SH-SY5Y (cell line): Measurements from ENCODE around the gene CBX4.

Experiments
- GATA2 ChIP-seq: IDR thresholded peaks from 2 replicates; pipeline ENCODE4 v1.6.1; 2011; ENCODE audit warnings: mild to moderate bottlenecking, low read depth, low read length
- GATA3 ChIP-seq: IDR thresholded peaks from 2 replicates; pipeline ENCODE4 v1.6.1; 2011; ENCODE audit warnings: low read depth, mild to moderate bottlenecking, low read length, moderate library complexity

DNA sequence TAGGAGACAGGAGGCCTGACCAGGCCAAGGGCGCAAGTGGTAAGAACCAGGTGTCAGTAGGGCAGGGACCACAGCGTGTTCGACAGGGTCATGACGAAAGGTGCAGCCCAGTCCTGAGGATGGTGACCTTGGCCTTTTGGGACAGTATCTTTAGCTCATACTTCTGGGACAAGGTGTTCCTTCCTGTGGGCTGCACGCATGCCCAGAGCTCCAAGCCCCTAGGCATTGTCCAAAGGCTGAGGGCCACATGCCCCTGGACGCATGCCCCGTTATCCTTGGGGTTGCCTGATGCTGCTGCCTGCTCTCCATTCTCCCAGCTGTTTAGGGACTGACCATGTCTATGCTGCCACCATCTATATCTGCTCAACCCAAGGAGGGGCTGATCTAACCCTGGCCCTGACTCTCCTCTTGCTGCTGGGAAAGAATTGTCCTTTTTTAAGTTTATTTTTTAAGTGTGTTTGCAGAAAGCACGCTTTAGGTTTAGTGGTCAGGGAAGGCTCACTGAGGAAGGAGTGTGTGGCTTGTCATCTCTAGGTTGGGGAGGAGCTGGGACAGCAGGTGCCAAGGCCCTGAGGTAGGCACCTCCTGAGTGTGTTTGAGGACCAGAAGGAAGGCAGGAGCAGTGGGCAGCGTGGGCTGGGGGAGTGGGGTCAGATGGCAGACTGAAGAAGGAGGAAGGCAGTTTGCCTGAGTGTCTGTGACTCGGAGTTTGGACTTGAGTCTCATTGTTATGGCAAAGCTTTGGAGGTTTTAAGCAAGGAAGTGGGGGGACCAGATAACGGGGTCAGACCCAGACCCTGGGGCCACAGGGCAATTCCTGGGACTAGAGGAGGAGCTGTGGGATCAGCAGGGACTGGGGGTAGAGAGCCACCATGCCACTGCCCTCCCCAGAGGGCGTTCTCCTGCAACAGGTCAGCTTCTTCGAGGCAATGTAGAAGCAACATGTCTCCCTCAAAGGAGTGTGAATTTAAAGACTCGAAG lies 15.1 kb upstream of the CBX4 start:
- TF ChIP-seq GATA2 (no peak), GATA3 (no peak)
